C4-2B (cell line): Measurements from ENCODE around the gene DGCR8.

Source experiments
- H3K27ac ChIP-seq: fragments of 450-650 bp; 2 replicates; pipeline ENCODE4 v1.5.1; 2017
- CTCF ChIP-seq: fragments of 450-650 bp; conservative IDR thresholded peaks from 2 replicates; pipeline ENCODE4 v1.5.1; 2017; ENCODE audit warnings: mild to moderate bottlenecking
- ZFX ChIP-seq: fragments of 450-650 bp; IDR thresholded peaks from 2 replicates; pipeline ENCODE4 v1.6.1; 2017

Gene DGCR8

GRCh38 chr22:20071524-20071972, 8.5 kb upstream of the DGCR8 start:
- TF ChIP-seq ZFX (no peak), CTCF (no peak)
- H3K27ac ChIP-seq: no peak overlapping the region

- no peak overlapping the region; the same call in 1 of the 2 replicates for H3K27ac ChIP-seq
- TF ChIP-seq CTCF (no peak), ZFX (no peak)
These were observed 3.3 kb upstream of the DGCR8 start for GRCh38 chr22:20076627-20077172.

- TF ChIP-seq ZFX (peak; percentile 87), CTCF (no peak)
- peak overlapping the region; percentile 92 for H3K27ac ChIP-seq
These were observed 369 bp downstream of the DGCR8 start for GRCh38 chr22:20080445-20080775.

GRCh38 chr22:20080776-20081654, 974 bp downstream of the DGCR8 start:
- TF ChIP-seq CTCF: no peak
- peak overlapping the region; percentile 92 for H3K27ac ChIP-seq

GRCh38 chr22:20083157-20083890, 3.3 kb downstream of the DGCR8 start:
- TF ChIP-seq ZFX: no peak
- TF ChIP-seq CTCF: no peak
- H3K27ac ChIP-seq: peak overlapping the region; percentile 92

- TF ChIP-seq ZFX: no peak
- no peak for TF ChIP-seq CTCF
- H3K27ac ChIP-seq: peak overlapping the region; percentile 28
These were observed 4.0 kb downstream of the DGCR8 start for GRCh38 chr22:20083891-20084546.
